Osteoblast (primary cell): ENCODE measurements around the gene RBP5. TPM values are rescaled to one million over a fixed set of nuclear protein-coding genes. Genes with fewer than 3 reads are reported as not detected.

ENCODE experiments used
- DNase-seq: peaks from one replicate; pipeline ENCODE4 v3.0.0; 2011; ENCODE audit warnings: low spot score, mixed read lengths; ENCODE audit not compliant: insufficient read length; ENCODE audit errors: missing footprints
- H2AFZ ChIP-seq: 2 replicates; pipeline ENCODE4 v1.6.0; 2011; ENCODE audit warnings: mild to moderate bottlenecking, low read length
- H3K27ac ChIP-seq: 2 replicates; pipeline ENCODE4 v1.5.1; 2011; ENCODE audit warnings: mild to moderate bottlenecking, low read depth, low read length, moderate library complexity
- H3K27me3 ChIP-seq: 2 replicates; pipeline ENCODE4 v1.6.0; 2012; ENCODE audit warnings: mild to moderate bottlenecking, control low read depth, inconsistent platforms, low read length, moderate library complexity; ENCODE audit not compliant: insufficient read depth
- H3K36me3 ChIP-seq: 2 replicates; pipeline ENCODE4 v1.5.1; 2011; ENCODE audit warnings: mild to moderate bottlenecking, low read length, control low read depth, moderate library complexity; ENCODE audit not compliant: insufficient read depth
- H3K4me1 ChIP-seq: 2 replicates; pipeline ENCODE4 v1.5.1; 2011; ENCODE audit warnings: mild to moderate bottlenecking, low read length, control low read depth, moderate library complexity; ENCODE audit not compliant: insufficient read depth
- H3K4me2 ChIP-seq: 2 replicates; pipeline ENCODE4 v1.6.0; 2011; ENCODE audit warnings: mild to moderate bottlenecking, low read length; ENCODE audit not compliant: insufficient read depth
- H3K4me3 ChIP-seq: fragments of 200-600 bp; sonication (generic); 3 replicates; pipeline ENCODE4 v1.5.1; 2012; ENCODE audit warnings: mild to moderate bottlenecking, low read length, inconsistent platforms; ENCODE audit not compliant: insufficient read depth
- H3K79me2 ChIP-seq: 2 replicates; pipeline ENCODE4 v1.6.0; 2012; ENCODE audit warnings: mild to moderate bottlenecking, low read length, control low read depth, inconsistent platforms; ENCODE audit not compliant: insufficient read depth
- H3K9me3 ChIP-seq: 2 replicates; pipeline ENCODE4 v1.5.1; 2011; ENCODE audit warnings: low read depth, low read length, control low read depth
- H4K20me1 ChIP-seq: 2 replicates; pipeline ENCODE4 v1.6.0; 2012; ENCODE audit warnings: mild to moderate bottlenecking, low read length, control low read depth; ENCODE audit not compliant: insufficient read depth
- total RNA-seq: library from RNA; depleted of rRNA; stranded (reverse); fragments of >200 nt; gene quantifications from 2 replicates; pipeline ENCODE4 v1.2.3, GENCODE V29; 2012
- TF ChIP-seq, protein P1 (sequence below): IDR thresholded peaks from 2 replicates; pipeline ENCODE4 v1.5.1; 2011; ENCODE audit warnings: mild to moderate bottlenecking, low read depth, low read length, moderate library complexity; ENCODE audit errors: extremely low read depth

RBP5 gene
- total RNA-seq, 1 donor, result not detected

DNA sequence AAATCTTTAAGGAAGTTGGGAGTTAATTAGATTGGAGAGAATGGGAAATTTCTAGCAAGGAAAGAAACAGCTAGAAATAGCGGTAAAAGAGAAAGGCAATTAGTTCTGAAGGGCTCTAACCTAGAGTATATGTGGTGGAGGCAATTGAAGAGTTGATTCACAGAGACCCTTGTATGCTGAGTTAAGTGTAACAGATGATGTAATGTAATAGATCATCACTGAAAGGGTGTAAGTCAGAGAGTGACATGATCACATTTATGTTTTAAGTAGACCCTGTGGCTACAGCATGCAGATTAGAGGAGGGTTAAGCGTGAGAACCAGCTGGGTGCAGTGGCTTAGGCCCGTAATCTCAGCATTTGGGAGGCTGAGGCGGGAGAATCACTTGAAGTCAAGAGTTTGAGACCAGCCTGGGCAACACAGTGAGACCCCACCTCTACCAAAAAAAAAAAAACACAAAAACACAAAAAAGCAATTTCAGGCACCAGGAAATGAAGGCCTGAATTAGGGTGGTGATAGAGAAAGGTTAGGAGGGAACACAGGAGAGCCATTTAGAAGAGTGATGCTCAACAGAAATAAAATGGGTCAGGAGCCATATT lies 3.0 kb downstream of the RBP5 start:
- Histone ChIP-seq H3K79me2 (no peaks in the 10 kb centered on the region), H2AFZ (no peak overlapping the region), H3K4me1 (peaks cover 10% of the 10 kb centered on the region), H3K27ac (no peak overlapping the region), H4K20me1 (no peaks in the 10 kb centered on the region), H3K27me3 (peaks cover 5% of the 10 kb centered on the region), H3K4me3 (no peak overlapping the region), H3K4me2 (no peak overlapping the region), H3K9me3 (no peaks in the 10 kb centered on the region), H3K36me3 (no peaks in the 10 kb centered on the region)
- no peak for DNase-seq
- TF ChIP-seq, protein P1, sequence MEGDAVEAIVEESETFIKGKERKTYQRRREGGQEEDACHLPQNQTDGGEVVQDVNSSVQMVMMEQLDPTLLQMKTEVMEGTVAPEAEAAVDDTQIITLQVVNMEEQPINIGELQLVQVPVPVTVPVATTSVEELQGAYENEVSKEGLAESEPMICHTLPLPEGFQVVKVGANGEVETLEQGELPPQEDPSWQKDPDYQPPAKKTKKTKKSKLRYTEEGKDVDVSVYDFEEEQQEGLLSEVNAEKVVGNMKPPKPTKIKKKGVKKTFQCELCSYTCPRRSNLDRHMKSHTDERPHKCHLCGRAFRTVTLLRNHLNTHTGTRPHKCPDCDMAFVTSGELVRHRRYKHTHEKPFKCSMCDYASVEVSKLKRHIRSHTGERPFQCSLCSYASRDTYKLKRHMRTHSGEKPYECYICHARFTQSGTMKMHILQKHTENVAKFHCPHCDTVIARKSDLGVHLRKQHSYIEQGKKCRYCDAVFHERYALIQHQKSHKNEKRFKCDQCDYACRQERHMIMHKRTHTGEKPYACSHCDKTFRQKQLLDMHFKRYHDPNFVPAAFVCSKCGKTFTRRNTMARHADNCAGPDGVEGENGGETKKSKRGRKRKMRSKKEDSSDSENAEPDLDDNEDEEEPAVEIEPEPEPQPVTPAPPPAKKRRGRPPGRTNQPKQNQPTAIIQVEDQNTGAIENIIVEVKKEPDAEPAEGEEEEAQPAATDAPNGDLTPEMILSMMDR, result no peak

DNA sequence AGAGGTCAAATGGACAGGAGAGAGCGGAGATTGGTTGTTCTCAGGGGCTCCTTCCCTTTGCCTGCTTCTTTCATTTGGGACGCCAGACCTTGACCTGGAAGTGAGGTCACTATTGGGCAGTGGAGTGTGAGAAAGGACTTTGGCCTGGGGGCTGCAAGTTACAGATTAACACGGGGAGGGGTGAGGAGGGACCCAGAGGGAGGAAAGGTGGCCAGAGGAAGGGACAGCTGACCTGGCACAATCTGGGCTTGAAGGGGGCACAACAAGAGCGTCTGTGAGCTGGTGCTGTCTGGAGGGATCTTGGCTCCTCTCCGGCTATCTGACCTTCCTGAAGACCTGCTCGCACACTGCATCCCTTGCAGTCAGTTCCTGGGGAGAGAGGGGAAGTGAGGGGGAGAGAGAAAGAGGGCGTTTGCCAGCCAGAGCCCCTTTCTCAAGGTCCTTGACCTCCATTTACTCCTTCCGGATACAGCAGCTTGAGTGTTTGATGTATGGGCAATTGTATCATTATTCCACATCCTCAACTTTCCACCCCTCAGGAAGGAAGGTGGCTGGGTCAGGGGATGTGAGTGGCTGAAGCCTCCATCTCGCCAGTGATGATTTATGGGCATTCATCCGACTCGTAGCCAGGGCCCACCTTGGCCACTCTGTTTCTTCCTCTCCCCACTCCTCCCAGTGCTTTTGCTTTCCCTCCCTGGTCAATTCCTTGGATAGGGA lies 4.7 kb downstream of the RBP5 start:
- Histone ChIP-seq H3K27me3 (peaks cover under 1% of the 10 kb centered on the region), H3K4me2 (no peak overlapping the region), H4K20me1 (no peaks in the 10 kb centered on the region), H3K4me3 (no peak overlapping the region), H3K27ac (no peak overlapping the region), H3K9me3 (no peaks in the 10 kb centered on the region), H2AFZ (no peak overlapping the region), H3K4me1 (no peaks in the 10 kb centered on the region), H3K79me2 (no peaks in the 10 kb centered on the region), H3K36me3 (no peaks in the 10 kb centered on the region)
- no peak for DNase-seq
- TF ChIP-seq, protein P1, result no peak

DNA sequence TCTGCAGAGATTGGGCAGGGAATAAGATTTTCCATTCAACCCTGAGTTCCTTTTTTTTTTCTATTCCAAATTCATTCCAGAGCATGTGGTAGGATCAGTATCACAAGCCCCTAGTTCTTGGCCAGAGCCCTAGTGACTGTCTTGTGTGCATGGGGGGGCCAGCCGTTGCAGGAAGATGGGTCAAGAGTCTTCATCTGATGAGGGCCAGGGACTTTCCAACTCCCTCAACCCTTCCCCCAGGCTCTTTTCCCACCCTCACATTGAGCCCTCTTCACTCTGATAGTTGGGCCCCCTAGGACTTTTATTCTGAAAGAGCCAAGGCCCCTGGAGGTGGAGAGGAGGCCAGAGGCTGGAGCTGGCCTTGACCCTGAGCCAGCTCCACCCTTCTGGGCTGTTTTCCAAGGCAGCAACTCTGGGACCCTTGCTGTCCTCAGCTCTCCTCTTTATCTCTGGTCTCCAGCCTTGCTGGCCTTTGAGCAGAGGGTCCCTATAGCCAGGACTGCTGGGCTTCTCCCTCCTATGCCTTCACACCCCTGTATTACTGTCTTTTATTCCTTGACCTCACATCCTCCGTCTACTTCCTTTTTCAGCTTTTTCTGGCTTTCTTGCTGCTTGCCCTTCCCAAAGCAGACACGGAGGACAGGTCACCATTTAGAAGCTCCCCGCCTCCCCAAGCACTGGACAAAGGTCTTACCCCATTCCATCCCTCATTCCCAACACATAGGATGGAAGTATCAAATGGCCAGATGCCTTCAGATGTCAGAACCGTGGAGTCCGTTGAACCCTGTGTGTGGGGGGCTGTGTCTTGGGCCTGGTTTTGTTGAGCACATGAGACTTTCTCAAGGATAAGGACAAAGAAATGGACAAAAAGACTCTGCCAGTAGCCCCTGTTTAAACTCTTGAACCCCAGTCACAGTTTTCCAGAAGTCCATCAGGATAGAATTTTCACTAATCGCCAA lies 5.6 kb downstream of the RBP5 start:
- TF ChIP-seq, protein P1, result no peak
- Histone ChIP-seq H3K9me3 (no peaks in the 10 kb centered on the region), H3K27ac (no peak overlapping the region), H3K79me2 (no peaks in the 10 kb centered on the region), H3K4me1 (no peaks in the 10 kb centered on the region), H2AFZ (no peak overlapping the region), H3K4me3 (no peak overlapping the region), H3K27me3 (no peaks in the 10 kb centered on the region), H3K4me2 (no peak overlapping the region), H3K36me3 (no peaks in the 10 kb centered on the region), H4K20me1 (no peaks in the 10 kb centered on the region)
- no peak for DNase-seq
